Stimulated activated CD4-positive, alpha-beta T cell treated with anti-CD3 and anti-CD28 coated beads, Interleukin-12 subunit alpha, Interleukin-12 subunit beta, amount 100 ng/mL, for 24 hours (primary cell): Measurements from ENCODE around the gene SLC22A4.
A peak's percentile ranks its signal among the peaks of the same experiment; 100 is the strongest.

Experiments
- DNase-seq, 2 experiments: peaks; one replicate each; pipeline ENCODE4 v3.0.0-alpha.2; 2020; ENCODE audit warnings: low read depth in 2 of 2

SLC22A4 gene

GRCh38 chr5:132293992-132294727, at the start of gene SLC22A4:
SLC22A4 (plus strand) TSS chr5:132294394; CDS start chr5:132294617, 223 bp downstream.
- DNase-seq: peak; percentile 68 to 85

- DNase-seq: no peak
These were observed 48.6 kb upstream of the SLC22A4 start for GRCh38 chr5:132245593-132245992.

- no peak for DNase-seq
These were observed 47.4 kb upstream of the SLC22A4 start for GRCh38 chr5:132246806-132247205.

- DNase-seq: no peak
These were observed 43.6 kb upstream of the SLC22A4 start for GRCh38 chr5:132250547-132250946.

- DNase-seq: no peak
These were observed 42.9 kb upstream of the SLC22A4 start for GRCh38 chr5:132251220-132251725.

- DNase-seq: no peak
These were observed 41.2 kb upstream of the SLC22A4 start for GRCh38 chr5:132253008-132253441.

GRCh38 chr5:132253452-132254320, 40.5 kb upstream of the SLC22A4 start:
- DNase-seq: no peak

- no peak for DNase-seq
These were observed 39.7 kb upstream of the SLC22A4 start for GRCh38 chr5:132254321-132254977.

- DNase-seq: no peak
These were observed 38.0 kb upstream of the SLC22A4 start for GRCh38 chr5:132256086-132256782.

GRCh38 chr5:132256783-132257130, 37.4 kb upstream of the SLC22A4 start:
- DNase-seq: no peak

GRCh38 chr5:132257131-132258101, 36.8 kb upstream of the SLC22A4 start, which contains the start of gene PDLIM4:
PDLIM4 (plus strand) TSS chr5:132257696; CDS start chr5:132257735, 39 bp downstream.
- no peak for DNase-seq

GRCh38 chr5:132258102-132259068, 35.8 kb upstream of the SLC22A4 start:
- no peak for DNase-seq

GRCh38 chr5:132259069-132259851, 34.9 kb upstream of the SLC22A4 start:
- no peak for DNase-seq

- DNase-seq: no peak
These were observed 34.1 kb upstream of the SLC22A4 start for GRCh38 chr5:132260051-132260450.

- peak in 1 of 2 experiments; percentile 32 for DNase-seq
These were observed 33.3 kb upstream of the SLC22A4 start for GRCh38 chr5:132260714-132261551.

GRCh38 chr5:132261881-132262845, 32.0 kb upstream of the SLC22A4 start:
- no peak for DNase-seq
